NCI-H748 treated with DMSO at 0.1 percent for 48 hours (cell line): ENCODE data around the gene WWOX.

Experiments
- DNase-seq: peaks from one replicate; lab custom pipeline; 2025; lab: John Stamatoyannopoulos, UW

WWOX gene

GRCh38 chr16:78362524-78363135 is 263.2 kb downstream of the WWOX start:
- DNase-seq: no peak

DNA sequence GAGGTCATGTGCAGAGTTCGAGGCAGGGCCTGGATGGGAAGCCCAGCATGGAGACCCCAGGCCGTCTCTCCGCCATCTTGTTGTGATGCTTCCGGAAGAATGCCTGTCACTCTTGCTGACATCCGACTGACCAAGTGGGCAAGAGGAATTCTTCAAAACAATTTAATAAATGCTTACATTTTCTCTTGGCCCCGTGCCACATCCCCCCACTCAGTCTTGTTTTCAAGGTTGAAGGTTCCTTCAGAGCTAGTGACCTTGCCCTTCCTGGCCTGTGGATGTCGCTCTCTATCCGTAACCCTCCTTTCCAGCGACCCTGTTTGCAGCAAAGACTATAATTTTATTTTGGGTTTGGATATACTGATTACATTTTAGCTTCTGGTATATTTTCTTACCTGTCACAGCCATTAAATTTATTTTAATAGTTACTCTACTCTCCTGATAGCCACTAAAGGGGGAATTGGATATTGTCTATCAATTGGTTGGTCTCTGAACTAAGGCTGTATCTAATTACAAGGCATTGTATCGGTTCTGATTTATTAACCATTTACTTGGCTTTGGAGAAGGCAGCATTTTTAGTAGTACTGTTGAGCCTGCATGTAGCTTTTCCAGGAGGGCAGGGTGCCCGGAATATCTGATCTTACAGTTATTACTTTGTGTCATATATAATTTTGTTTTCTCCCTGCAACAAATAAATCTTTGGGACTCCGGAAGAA is 264.5 kb downstream of the WWOX start:
- no peak for DNase-seq

DNA sequence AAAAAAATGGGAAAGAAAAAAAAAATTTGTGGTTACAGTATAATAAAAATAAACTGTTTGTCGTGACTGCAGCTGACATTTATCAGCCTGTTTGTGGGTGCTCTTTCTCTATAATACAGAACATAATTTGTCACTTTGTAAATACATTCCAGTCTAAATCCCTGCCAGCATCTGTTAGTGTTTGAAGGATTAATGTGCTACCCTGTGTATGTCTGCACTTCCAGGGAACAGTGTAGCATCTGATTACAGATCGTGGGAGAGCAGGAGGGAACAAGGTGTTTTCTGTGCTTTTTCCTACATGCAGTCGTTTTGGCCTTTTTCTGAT is 265.1 kb downstream of the WWOX start:
- no peak for DNase-seq

DNA sequence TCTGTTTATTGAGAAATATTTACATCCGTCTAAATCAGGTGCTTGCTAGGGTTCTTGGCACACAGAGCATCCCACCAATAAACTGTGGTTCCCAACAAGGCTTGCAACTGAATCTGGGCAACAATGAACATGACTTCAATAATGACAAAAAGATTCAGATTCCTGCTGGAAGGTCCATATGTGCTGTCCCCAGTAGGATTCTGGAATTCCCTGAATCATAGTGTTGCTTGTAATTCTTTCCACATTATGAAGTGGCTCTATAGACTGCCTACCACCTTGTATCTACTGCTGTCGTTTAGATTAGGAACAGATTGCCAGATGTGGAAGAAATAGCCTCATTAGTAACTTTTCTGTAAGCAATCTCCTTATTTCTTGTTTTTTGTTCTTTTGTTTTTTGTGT is 265.9 kb downstream of the WWOX start:
- no peak for DNase-seq

GRCh38 chr16:78368121-78369102 is 269.0 kb downstream of the WWOX start:
- no peak for DNase-seq

DNA sequence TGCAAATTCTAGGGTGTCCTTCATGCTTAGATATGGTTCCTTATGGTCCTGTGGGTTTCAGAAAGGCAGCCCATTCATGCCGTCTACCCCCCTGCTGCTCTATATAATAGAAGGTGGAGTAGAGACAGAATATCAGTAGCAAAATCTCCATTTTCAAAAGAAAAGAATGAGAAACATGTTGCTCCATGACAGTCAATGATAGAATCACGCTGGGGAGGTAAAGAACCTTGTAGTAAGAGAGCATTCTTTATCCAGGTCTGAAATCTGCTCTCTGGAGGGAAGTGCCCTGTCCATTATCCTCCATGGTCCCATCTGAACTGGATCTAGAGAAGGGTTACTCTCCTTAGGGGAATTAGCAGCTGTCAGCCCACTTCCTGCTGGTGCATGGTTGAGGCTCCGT is 272.8 kb downstream of the WWOX start:
- no peak for DNase-seq

- no peak for DNase-seq
Observed at GRCh38 chr16:78375055-78375679, 275.7 kb downstream of the WWOX start.

DNA sequence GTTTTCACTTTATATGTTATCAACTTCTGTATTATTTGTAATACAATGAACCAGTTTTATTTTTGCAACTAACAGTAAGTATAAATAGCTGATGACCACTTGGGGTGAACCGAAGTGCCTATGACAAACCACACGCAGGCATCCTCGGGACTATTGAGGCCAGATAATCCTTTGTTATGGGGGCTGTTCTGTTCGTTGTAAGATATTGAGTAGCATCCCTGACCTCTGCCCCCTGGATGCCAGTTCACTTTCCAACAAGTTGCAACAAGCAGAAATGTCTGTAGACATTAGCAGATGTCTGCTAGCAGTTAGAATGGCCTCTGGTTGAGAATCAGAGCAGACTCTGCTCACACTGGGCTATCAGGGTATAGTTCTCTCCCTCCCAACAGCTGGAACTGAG is 277.0 kb downstream of the WWOX start:
- DNase-seq: no peak

DNA sequence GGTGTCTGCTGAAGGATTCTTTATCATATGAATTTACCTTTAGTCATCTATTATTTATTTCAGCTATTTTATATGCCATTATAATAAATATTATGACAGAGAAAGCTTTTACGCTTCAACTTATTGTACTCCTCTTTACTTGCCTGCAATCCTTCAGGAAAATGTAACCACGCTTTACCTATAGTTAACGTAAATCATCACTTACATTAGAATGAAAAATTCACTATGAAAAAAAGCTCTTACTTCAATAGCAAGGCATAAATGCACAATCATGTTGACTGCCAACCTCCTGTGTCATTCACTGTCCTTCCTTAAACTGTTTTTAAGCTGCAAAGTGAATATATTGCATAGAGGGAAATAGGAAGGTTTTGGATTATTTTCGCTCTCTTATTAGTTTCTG is 277.9 kb downstream of the WWOX start:
- DNase-seq: no peak

DNA sequence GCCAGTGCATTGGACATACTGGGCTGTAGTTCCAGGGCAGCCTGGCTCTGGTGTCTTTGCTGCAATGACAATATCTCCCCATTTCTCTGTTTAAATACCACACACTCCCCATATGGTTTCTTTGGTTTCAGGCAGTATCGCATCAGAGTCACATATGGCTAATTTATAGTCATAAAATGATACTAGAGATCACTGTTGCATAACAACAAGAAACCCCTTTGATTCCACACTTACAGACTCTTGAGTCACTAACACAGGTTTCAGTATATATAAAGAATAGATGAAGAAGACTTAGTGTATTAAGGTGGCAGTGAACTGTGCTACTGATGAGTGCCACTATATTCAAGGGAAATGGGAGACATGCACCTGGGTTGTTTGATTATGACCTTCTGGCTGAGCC is 281.6 kb downstream of the WWOX start:
- DNase-seq: no peak

GRCh38 chr16:78383118-78383517 is 283.7 kb downstream of the WWOX start:
- no peak for DNase-seq

DNA sequence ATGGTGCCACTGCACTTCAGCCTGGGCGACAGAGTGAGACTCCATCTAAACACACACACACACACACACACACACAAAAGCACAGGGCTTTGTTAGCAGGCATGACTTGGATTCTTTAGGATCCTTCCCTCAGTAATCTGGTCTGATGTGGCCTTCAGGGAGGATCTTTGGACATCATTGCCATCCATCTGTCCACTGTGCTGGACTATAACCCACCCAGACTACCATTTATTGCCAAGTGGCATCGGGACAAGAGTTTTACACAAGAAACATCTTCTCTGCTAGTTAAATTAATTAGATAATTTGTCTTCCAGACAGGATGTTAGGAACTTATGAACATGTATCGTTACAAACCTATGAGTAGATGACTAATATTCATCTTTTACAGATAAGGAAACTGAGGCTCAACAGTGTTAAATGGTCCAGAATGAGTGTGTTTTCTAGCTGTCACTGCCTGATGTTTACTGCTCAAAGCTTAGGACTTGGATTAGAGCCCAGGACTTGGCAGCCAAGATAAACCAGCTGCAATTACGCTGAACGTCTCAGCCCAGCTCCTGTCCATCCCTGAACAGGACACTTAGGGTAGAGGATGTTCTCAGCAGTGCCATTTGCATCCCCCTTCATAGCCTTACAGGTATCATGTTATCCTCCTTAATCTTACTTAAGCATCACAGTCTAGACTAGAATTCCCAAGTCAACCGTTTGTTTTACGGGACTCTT is 285.8 kb downstream of the WWOX start:
- DNase-seq: no peak

DNA sequence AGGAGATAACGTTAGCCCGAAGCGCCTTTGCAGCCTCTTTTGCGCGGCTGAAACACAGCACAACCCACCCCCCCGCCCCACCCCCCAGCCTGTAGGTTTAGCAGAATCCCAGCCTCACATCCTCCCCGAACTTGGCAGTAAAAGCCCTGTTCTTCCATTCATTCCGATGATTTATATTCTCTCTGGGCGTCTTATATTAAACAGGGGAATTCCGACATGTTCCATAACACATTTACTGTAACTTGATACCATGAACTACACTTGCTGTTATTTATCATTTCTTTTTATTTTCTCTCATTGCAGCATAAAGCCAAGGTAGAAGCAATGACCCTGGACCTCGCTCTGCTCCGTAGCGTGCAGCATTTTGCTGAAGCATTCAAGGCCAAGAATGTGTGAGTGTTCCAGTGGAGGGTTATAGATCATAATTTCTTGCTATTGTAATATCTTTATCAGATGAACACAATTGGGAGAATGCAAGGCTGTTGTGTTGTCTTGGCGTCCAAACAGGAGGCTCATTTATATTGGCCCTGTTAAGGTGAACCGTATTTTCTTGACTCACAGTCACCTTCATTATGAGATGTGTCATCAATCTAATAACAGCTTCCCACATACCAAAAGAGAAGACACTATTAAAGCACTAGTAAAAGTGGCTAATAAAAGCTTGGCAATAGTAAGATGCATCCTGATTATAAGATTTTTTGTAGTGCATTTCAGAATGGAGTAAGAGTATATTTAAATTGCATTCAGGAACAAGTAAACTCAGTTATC is 287.3 kb downstream of the WWOX start:
- DNase-seq: no peak

DNA sequence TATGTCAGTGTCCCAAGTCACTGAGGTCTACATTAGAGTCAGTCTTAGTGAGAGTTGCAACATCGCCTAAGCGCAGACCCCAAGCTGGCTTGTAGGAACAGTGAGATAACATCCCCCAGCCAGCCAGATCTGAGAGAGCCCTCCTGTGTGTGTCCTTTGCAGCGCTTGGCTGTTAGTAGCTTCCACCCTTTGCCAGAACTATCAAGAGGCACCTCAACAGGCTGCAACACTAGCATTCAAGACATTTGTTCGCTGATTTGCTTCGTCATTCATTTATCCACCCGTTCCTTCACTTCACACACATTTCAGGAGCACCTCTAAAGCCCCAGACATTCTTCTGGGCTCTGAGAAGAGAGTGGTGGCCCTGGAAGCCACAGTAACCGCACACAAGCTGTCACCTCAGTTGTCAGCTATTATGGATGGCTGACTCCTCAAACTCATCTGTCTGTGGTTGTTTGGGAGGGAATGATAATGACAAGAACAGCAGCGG is 289.6 kb downstream of the WWOX start:
- no peak for DNase-seq

DNA sequence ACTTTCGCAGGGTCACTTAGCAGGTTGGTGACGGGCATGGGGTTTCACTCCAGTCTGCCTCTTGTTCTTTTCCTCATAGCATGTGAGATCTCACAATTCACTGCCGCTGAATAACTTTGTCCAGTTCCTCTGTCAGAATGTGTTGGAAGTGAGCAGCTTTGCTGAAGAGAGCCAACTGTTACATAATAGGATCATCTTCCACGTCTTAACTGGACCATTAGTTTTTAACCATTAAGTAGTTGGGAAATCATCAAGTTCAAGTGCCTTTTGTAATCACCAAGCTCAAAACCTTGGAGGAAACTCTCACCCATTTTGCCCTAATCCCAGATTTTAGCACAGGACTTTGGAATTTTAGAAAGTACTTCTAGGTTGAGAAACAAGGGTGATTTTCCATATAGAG is 290.6 kb downstream of the WWOX start:
- no peak for DNase-seq

- DNase-seq: no peak
Observed at GRCh38 chr16:78390508-78391324, 291.3 kb downstream of the WWOX start.

GRCh38 chr16:78392585-78393195 is 293.2 kb downstream of the WWOX start:
- DNase-seq: no peak

DNA sequence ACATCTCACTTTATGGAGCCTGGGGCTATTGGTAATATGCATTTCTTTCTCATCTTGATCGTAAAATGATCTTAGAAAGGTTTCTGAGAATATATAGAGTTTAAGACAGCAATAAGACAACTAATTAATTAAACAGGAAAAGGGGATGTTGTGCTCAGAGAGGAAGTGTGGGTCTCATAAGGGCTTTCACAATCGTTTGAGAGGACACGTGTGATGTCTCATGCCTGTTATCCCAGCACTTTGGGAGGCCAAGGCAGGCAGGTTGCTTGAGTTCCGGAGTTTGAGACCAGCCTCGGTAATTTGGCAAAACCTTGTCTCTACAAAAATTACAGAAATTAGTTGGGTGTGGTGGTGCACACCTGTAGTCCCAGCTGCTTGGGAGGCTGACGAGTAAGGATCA is 295.6 kb downstream of the WWOX start:
- no peak for DNase-seq

DNA sequence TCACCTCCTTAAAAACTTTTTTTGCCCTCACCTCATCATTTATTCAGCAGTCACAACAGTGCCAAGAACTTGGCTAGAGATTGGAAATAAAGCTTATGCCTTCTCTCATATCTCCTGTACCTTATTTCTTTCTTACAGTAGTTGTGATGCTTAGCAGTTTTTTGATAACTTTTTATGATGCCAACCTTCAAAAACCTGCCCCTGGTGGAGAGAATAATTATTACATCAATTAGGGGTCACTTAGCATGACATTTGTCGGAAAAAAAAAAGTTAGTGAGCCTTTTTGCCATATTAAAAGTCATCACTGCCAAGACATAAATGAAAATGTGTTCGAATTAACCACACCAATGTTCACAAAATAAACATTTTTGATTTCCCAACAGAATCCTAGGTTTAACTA is 296.6 kb downstream of the WWOX start:
- no peak for DNase-seq

GRCh38 chr16:78396673-78397072 is 297.2 kb downstream of the WWOX start:
- DNase-seq: peak; percentile 71
